Activated CD4-positive, alpha-beta T cell treated with anti-CD3 and anti-CD28 coated beads, Interleukin-2, amount 50 U/mL, for 1 hour (primary cell): ENCODE data around the gene SLC8A2.

Source experiments
- DNase-seq: peaks from one replicate; pipeline ENCODE4 v3.0.0-alpha.2; 2020

The SLC8A2 gene

GRCh38 chr19:47379381-47379938, 92.2 kb downstream of the SLC8A2 start:
- no peak for DNase-seq

- DNase-seq = no peak
These were observed 93.4 kb downstream of the SLC8A2 start for GRCh38 chr19:47378246-47378645.
